ENCODE results near the gene CDS1. TPM values are rescaled to one million over a fixed set of nuclear protein-coding genes. Genes with fewer than 3 reads are reported as not detected.

Gene CDS1
- total and polyA plus RNA-seq, 10 of the 15 experiments (the other 5 are each of a cell fraction or from before 2014, with no cell fraction given): 0.03 TPM; not detected in 8

- BruUV-seq (replicated peaks): no TSS peak
- POLR2A ChIA-PET: no interaction called here
- no peaks in the 10 kb centered on the region for H3K9me3 ChIP-seq (replicated peaks; ENCODE audit: control insufficient read depth, insufficient read depth, low read length)
- H3K79me2 ChIP-seq (ENCODE audit: control insufficient read depth, insufficient read depth, low read length): no peaks in the 10 kb centered on the region
- TF ChIP-seq STAT1 (conservative IDR thresholded peaks at IDR 0.05): no peak
- TF ChIP-seq TCF3 (IDR thresholded peaks at IDR 0.05; ENCODE audit: borderline replicate concordance, insufficient read depth, low read depth, low read length): no peak
- no peak for TF ChIP-seq IRF3 (IDR thresholded peaks at IDR 0.05)
- TF ChIP-seq EED (IDR thresholded peaks at IDR 0.05; ENCODE audit: low read depth): no peak
- TF ChIP-seq BACH1 (IDR thresholded peaks at IDR 0.05; ENCODE audit: borderline replicate concordance): no peak
- TF ChIP-seq E2F8 (IDR thresholded peaks at IDR 0.05; ENCODE audit: low read depth, partially characterized antibody): no peak
- TF ChIP-seq, protein P1, sequence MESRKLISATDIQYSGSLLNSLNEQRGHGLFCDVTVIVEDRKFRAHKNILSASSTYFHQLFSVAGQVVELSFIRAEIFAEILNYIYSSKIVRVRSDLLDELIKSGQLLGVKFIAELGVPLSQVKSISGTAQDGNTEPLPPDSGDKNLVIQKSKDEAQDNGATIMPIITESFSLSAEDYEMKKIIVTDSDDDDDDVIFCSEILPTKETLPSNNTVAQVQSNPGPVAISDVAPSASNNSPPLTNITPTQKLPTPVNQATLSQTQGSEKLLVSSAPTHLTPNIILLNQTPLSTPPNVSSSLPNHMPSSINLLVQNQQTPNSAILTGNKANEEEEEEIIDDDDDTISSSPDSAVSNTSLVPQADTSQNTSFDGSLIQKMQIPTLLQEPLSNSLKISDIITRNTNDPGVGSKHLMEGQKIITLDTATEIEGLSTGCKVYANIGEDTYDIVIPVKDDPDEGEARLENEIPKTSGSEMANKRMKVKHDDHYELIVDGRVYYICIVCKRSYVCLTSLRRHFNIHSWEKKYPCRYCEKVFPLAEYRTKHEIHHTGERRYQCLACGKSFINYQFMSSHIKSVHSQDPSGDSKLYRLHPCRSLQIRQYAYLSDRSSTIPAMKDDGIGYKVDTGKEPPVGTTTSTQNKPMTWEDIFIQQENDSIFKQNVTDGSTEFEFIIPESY (IDR thresholded peaks at IDR 0.05): no peak
- no peak for TF ChIP-seq HDGF (IDR thresholded peaks at IDR 0.05)
- no peaks in the 10 kb centered on the region for H3K4me1 ChIP-seq (ENCODE audit: control insufficient read depth, insufficient read depth, low read length)
- FAIRE-seq (no peak), ATAC-seq (no peak), DNase-seq (ENCODE audit: low read depth, low spot score) (no peak)
- H3K36me3 ChIP-seq (ENCODE audit: control insufficient read depth in 2 of 2, insufficient read depth in 2 of 2, low read length in 1 of 2): no peaks in the 10 kb centered on the region
- H3K9ac ChIP-seq (ENCODE audit: control insufficient read depth, insufficient read depth, low read length): no peak overlapping the region
- in situ Hi-C loops (cut with MboI): no loop called here
- 18% methylated on average over 1 of the region's 1 CpG for WGBS (ENCODE audit: insufficient coverage, insufficient replicate concordance, low lambda C conversion rate, missing lambda C conversion rate)
- no peaks in the 10 kb centered on the region for H4K20me1 ChIP-seq (ENCODE audit: control insufficient read depth, insufficient read depth)
- H3K4me3 ChIP-seq: no peak overlapping the region
- RAD21 ChIA-PET (ENCODE audit: unreplicated experiment): no interaction called here
- H3K27ac ChIP-seq (ENCODE audit: control insufficient read depth, insufficient read depth): no peak overlapping the region
- H3K27me3 ChIP-seq (replicated peaks in 1 of 2; ENCODE audit: control insufficient read depth in 2 of 2, insufficient read depth in 2 of 2, low read length in 1 of 2): no peaks in the 10 kb centered on the region
- SMC1A ChIA-PET (ENCODE audit: uncharacterized antibody, unreplicated experiment): interaction anchor here (0.9 kb wide), 1 partner anchor 44 kb away, joined by 3 read pairs; no protein-coding TSS in a partner anchor
- no peak overlapping the region for H3K4me2 ChIP-seq (ENCODE audit: control insufficient read depth, insufficient read depth)
- intact Hi-C loops (cut with micrococcal nuclease; ENCODE audit: unreplicated experiment): no loop called here
- CTCF ChIA-PET: no interaction called here
- no peak overlapping the region for H2AFZ ChIP-seq (ENCODE audit: control insufficient read depth, low read depth, low read length)
These were observed 40.0 kb downstream of the CDS1 start for GRCh38 chr4:84622959-84623358.
